ENCODE results near the gene ACIN1. TPM values are rescaled to one million over a fixed set of nuclear protein-coding genes. Genes with fewer than 3 reads are reported as not detected.

Gene ACIN1
- total and polyA plus RNA-seq, 2 of the 13 experiments (the other 11 are each of a cell fraction or from before 2014, with no cell fraction given), result 165 to 183 TPM

DNA sequence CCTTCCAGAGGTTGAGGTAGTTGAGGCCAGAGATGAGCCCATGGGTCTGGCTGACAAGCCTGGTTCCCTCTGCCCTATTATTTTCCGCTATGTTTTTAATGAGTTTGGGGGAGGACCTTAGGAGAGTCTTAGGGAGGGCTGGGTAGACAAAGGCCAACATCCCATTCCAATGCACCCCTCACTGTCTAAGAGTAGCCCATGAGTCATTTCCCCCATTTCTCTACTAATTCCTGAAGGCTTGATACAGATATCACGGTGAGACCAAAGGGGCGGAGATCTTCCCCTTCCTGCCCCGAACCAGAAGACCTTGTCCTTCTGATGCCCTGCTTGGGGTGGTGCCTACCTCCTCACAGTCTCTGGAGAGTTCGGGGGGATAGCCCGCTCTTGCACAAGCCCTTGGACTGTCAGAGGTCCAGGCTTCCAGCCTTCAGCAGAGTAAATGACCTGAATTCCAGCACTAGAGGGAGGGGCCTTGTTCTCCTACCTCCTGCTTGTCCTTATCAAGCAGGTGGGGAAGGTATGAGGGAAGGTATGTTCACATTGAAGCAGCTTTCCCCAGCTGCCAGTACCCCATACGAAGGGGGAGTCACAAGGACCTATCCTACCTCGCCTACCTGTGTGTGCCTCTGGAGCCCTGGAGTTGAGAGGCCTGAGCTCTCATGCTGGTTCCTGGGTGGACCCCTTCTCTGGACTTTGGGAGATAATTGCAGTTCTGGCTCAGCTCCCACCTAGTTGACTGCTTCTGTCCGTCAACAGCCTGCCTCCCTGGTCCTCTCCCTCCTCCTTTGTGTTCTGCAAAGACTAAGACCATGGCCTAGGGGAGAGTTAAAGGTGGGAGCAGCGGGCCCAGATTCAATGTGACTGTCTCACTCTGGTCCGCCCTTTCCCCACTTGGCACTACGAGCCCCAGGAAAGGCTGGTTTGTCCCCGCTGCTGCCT lies 49.2 kb downstream of the ACIN1 start (continued):
- no peak for TF ChIP-seq ZSCAN31 (CRISPR knock-in tag; IDR thresholded peaks at IDR 0.05; ENCODE audit: low read depth)
- no peak for TF ChIP-seq IKZF1 (IDR thresholded peaks at IDR 0.05)
- no peak for TF ChIP-seq YEATS4 (CRISPR knock-in tag; IDR thresholded peaks at IDR 0.05; ENCODE audit: borderline replicate concordance)
- TF ChIP-seq LCORL (IDR thresholded peaks at IDR 0.05), result no peak
- TF ChIP-seq LCORL (CRISPR knock-in tag; IDR thresholded peaks at IDR 0.05), result peak; percentile 52; the same call in 1 of the 2 replicates

DNA sequence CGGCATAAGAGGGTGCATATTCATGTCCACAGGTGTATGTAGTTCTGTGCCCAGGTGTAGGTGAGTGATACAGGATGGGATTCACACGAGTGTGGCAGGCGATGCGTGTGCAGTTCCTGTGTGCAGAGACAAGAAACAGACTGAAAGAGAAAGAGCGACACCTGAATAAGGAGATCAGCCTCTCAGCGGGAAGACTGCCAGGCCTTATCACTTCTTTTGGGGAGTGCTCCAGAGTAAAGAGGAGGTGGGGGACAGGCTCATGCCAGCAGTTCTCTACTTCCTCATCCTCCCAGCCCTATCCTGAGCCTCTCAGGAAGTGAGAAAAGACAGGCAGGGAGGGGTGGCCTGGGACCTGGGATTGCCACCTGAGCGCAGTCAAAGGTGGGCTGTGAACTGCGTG lies 50.1 kb downstream of the ACIN1 start:
- H3K9ac ChIP-seq (ENCODE audit: insufficient read depth, low read depth, low read length), result no peak overlapping the region
- H4K20me1 ChIP-seq (ENCODE audit: insufficient read depth, low read length), result no peaks in the 10 kb centered on the region
- DNase-seq (ENCODE audit: low spot score), result no peak
- no peak for FAIRE-seq
- no peak for ATAC-seq
- H3K4me3 ChIP-seq (replicated peaks in 1 of 3; ENCODE audit: insufficient read depth in 1 of 3, low read depth in 2 of 3, low read length in 3 of 3), result no peak overlapping the region
- H3K27ac ChIP-seq (ENCODE audit: extremely low read length, insufficient read depth, low read length), result no peak overlapping the region
- no peak overlapping the region for H3K4me2 ChIP-seq (ENCODE audit: low read depth, low read length)
- no peaks in the 10 kb centered on the region for H3K36me3 ChIP-seq (replicated peaks in 1 of 2; ENCODE audit: control insufficient read depth in 1 of 2, insufficient read depth in 2 of 2, low read length in 2 of 2)
- H3K27me3 ChIP-seq (ENCODE audit: control insufficient read depth in 1 of 2, insufficient read depth in 2 of 2, low read length in 2 of 2), result peaks cover 16 to 35% of the 10 kb centered on the region in 2 experiments
- in situ Hi-C loops (cut with HindIII; ENCODE audit: extremely low pct_ligation_motif_present, low pct_unique_long_range_greater_than_20kb), result no loop called here
- 74% methylated on average over 8 of the region's 8 CpGs for WGBS (ENCODE audit: low lambda C conversion rate)
- 0 out of 2 replicates have a peak, but pooled peaks have one; percentile 16 for TF ChIP-seq ZNF788 (CRISPR knock-in tag; IDR thresholded peaks at IDR 0.05; ENCODE audit: borderline replicate concordance)
- TF ChIP-seq, protein P1, sequence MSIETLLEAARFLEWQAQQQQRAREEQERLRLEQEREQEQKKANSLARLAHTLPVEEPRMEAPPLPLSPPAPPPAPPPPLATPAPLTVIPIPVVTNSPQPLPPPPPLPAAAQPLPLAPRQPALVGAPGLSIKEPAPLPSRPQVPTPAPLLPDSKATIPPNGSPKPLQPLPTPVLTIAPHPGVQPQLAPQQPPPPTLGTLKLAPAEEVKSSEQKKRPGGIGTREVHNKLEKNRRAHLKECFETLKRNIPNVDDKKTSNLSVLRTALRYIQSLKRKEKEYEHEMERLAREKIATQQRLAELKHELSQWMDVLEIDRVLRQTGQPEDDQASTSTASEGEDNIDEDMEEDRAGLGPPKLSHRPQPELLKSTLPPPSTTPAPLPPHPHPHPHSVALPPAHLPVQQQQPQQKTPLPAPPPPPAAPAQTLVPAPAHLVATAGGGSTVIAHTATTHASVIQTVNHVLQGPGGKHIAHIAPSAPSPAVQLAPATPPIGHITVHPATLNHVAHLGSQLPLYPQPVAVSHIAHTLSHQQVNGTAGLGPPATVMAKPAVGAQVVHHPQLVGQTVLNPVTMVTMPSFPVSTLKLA (IDR thresholded peaks at IDR 0.05), result no peak
- 0 out of 2 replicates have a peak, but pooled peaks have one; percentile 50 for TF ChIP-seq ZNF432 (CRISPR knock-in tag; IDR thresholded peaks at IDR 0.05; ENCODE audit: borderline replicate concordance)
- POLR2A ChIA-PET, result interaction anchor here (2.7 kb wide), 1 partner anchor 38 kb away, joined by 9 read pairs; no protein-coding TSS in a partner anchor
- H3K9me3 ChIP-seq (ENCODE audit: low read length), result no peaks in the 10 kb centered on the region
- intact Hi-C loops (cut with micrococcal nuclease; ENCODE audit: unreplicated experiment), result no loop called here
- H3K79me2 ChIP-seq (ENCODE audit: insufficient read depth, low read length), result no peaks in the 10 kb centered on the region
- H3K4me1 ChIP-seq (ENCODE audit: insufficient read depth, low read length), result peaks cover 22% of the 10 kb centered on the region
- no peak overlapping the region for H2AFZ ChIP-seq (ENCODE audit: low read length)
- no TSS peak for BruUV-seq (replicated peaks)
- CTCF ChIA-PET (ENCODE audit: low intra/inter-chr PET ratio, low total read pairs), result no interaction called here

Measured in HepG2 (cell line).